ENCODE data around the gene EPHB2.
"Not testable (repeated sequence)": the region's sequence is repeated elsewhere in the genome, so short reads cannot be mapped to it uniquely, and the experiment has no call there.

Gene EPHB2

GRCh38 chr1:22836850-22837249 lies 126.2 kb downstream of the EPHB2 start:
- no peak for DNase-seq (ENCODE audit: low read depth, low spot score)

- DNase-seq (ENCODE audit: low read depth, low spot score): no peak
Measured at GRCh38 chr1:22837332-22837731, 126.7 kb downstream of the EPHB2 start.

- no peak for DNase-seq (ENCODE audit: low read depth, low spot score)
Measured at GRCh38 chr1:22838965-22839364, 128.3 kb downstream of the EPHB2 start.

GRCh38 chr1:22839806-22840205 lies 129.2 kb downstream of the EPHB2 start:
- DNase-seq (ENCODE audit: low read depth, low spot score): no peak

GRCh38 chr1:22841142-22841541 lies 130.5 kb downstream of the EPHB2 start:
- DNase-seq (ENCODE audit: low read depth, low spot score): no peak

- DNase-seq (ENCODE audit: low read depth, low spot score): no peak
Measured at GRCh38 chr1:22841860-22842281, 131.2 kb downstream of the EPHB2 start.

GRCh38 chr1:22843441-22844183 lies 133.0 kb downstream of the EPHB2 start:
- not testable (repeated sequence) for DNase-seq (ENCODE audit: low read depth, low spot score)

- no peak for DNase-seq (ENCODE audit: low read depth, low spot score)
Measured at GRCh38 chr1:22844621-22845020, 134.0 kb downstream of the EPHB2 start.

- DNase-seq (ENCODE audit: low read depth, low spot score): no peak
Measured at GRCh38 chr1:22845398-22845935, 134.8 kb downstream of the EPHB2 start.

GRCh38 chr1:22846458-22846857 lies 135.8 kb downstream of the EPHB2 start:
- DNase-seq (ENCODE audit: low read depth, low spot score): no peak

- no peak for DNase-seq (ENCODE audit: low read depth, low spot score)
Measured at GRCh38 chr1:22847249-22847648, 136.6 kb downstream of the EPHB2 start.

- DNase-seq (ENCODE audit: low read depth, low spot score): no peak
Measured at GRCh38 chr1:22847709-22848108, 137.1 kb downstream of the EPHB2 start.

- DNase-seq (ENCODE audit: low read depth, low spot score): no peak
Measured at GRCh38 chr1:22848405-22848804, 137.8 kb downstream of the EPHB2 start.

GRCh38 chr1:22849770-22850169 lies 139.1 kb downstream of the EPHB2 start:
- no peak for DNase-seq (ENCODE audit: low read depth, low spot score)

GRCh38 chr1:22850281-22850680 lies 139.6 kb downstream of the EPHB2 start:
- no peak for DNase-seq (ENCODE audit: low read depth, low spot score)

GRCh38 chr1:22850681-22851080 lies 140.0 kb downstream of the EPHB2 start:
- DNase-seq (ENCODE audit: low read depth, low spot score): no peak

GRCh38 chr1:22851517-22851916 lies 140.9 kb downstream of the EPHB2 start:
- DNase-seq (ENCODE audit: low read depth, low spot score): no peak

- DNase-seq (ENCODE audit: low read depth, low spot score): no peak
Measured at GRCh38 chr1:22852144-22852655, 141.6 kb downstream of the EPHB2 start.

GRCh38 chr1:22853651-22854185 lies 143.1 kb downstream of the EPHB2 start:
- DNase-seq (ENCODE audit: low read depth, low spot score): no peak

GRCh38 chr1:22854688-22855565 lies 144.3 kb downstream of the EPHB2 start:
- DNase-seq (ENCODE audit: low read depth, low spot score): no peak

GRCh38 chr1:22855668-22856606 lies 145.3 kb downstream of the EPHB2 start:
- no peak for DNase-seq (ENCODE audit: low read depth, low spot score)
